ENCODE results near the gene INHA. TPM values are rescaled to one million over a fixed set of nuclear protein-coding genes. Genes with fewer than 3 reads are reported as not detected.

Gene INHA
- polyA plus RNA-seq, 1 of the 3 experiments (the other 2 are of a cell fraction) = 1.2 TPM

- TF ChIP-seq IRF3 (IDR thresholded peaks at IDR 0.05; ENCODE audit: low read depth, low read length) (no peak), SMC3 (IDR thresholded peaks at IDR 0.05; ENCODE audit: low read depth, low read length) (no peak)
Observed at GRCh38 chr2:219608399-219608964, 36.4 kb downstream of the INHA start (continued).

GRCh38 chr2:219609149-219609750, 37.1 kb downstream of the INHA start:
- Histone ChIP-seq H3K9me2 (no peaks in the 10 kb centered on the region), H3K9me3 (no peaks in the 10 kb centered on the region), H3F3A (replicated peaks; ENCODE audit: insufficient read depth) (no peaks in the 10 kb centered on the region), H3K4me1 (ENCODE audit: control insufficient read depth in 1 of 2, insufficient read depth in 2 of 2, low read depth in 1 of 2, low read length in 1 of 2) (peaks cover 0 to 9% of the 10 kb centered on the region in 2 experiments; a peak in 1 of 4 replicates), H3K36me3 (replicated peaks in 1 of 2; ENCODE audit: control insufficient read depth in 1 of 2, insufficient read depth in 2 of 2, low read length in 1 of 2) (peaks cover 0 to 48% of the 10 kb centered on the region in 2 experiments), H3K4me2 (no peak overlapping the region), H3K27ac (ENCODE audit: low read depth in 2 of 2, low read length in 1 of 2) (no peak overlapping the region), H2AFZ (ENCODE audit: low read depth) (no peak overlapping the region), H3K4me3 (ENCODE audit: low read depth in 2 of 2, low read length in 1 of 2) (no peak overlapping the region), H3K27me3 (ENCODE audit: insufficient read depth) (no peaks in the 10 kb centered on the region), H3K9ac (no peak overlapping the region), H3K79me2 (ENCODE audit: insufficient read depth) (no peaks in the 10 kb centered on the region), H4K20me1 (ENCODE audit: insufficient read depth) (no peaks in the 10 kb centered on the region)
- WGBS (ENCODE audit: low lambda C conversion rate) = 96% methylated on average over 11 of the region's 13 CpGs
- TF ChIP-seq ELF1 (IDR thresholded peaks at IDR 0.05) (no peak), GABPA (IDR thresholded peaks at IDR 0.05; ENCODE audit: low read depth) (no peak), EP300 (IDR thresholded peaks at IDR 0.05; ENCODE audit: borderline replicate concordance in 1 of 2, low read depth in 1 of 2, low read length in 1 of 2) (no peak), REST (IDR thresholded peaks at IDR 0.05; ENCODE audit: low read depth, low read length) (no peak), GATA2 (CRISPR knock-in tag; IDR thresholded peaks at IDR 0.05) (no peak)
- no peak for DNase-seq
- ChIA-PET CTCF (interaction anchor here (0.9 kb wide), 1 partner anchor 33 kb away, joined by 3 read pairs; no protein-coding TSS in a partner anchor), POLR2A (no interaction called here)

- H3K79me2 ChIP-seq (ENCODE audit: insufficient read depth) = no peaks in the 10 kb centered on the region
- peaks cover 0 to 9% of the 10 kb centered on the region in 2 experiments; a peak in 1 of 4 replicates for H3K4me1 ChIP-seq (ENCODE audit: control insufficient read depth in 1 of 2, insufficient read depth in 2 of 2, low read depth in 1 of 2, low read length in 1 of 2)
- H3K9ac ChIP-seq = no peak overlapping the region
- no peak overlapping the region for H3K27ac ChIP-seq (ENCODE audit: low read depth in 2 of 2, low read length in 1 of 2)
- H3K9me2 ChIP-seq = no peaks in the 10 kb centered on the region
- H3K36me3 ChIP-seq (replicated peaks in 1 of 2; ENCODE audit: control insufficient read depth in 1 of 2, insufficient read depth in 2 of 2, low read length in 1 of 2) = peaks cover 0 to 53% of the 10 kb centered on the region in 2 experiments
- H4K20me1 ChIP-seq (ENCODE audit: insufficient read depth) = no peaks in the 10 kb centered on the region
- WGBS (ENCODE audit: low lambda C conversion rate) = 96% methylated on average over 5 of the region's 9 CpGs
- ChIA-PET CTCF (interaction anchor here (1.0 to 1.4 kb wide), 2 partner anchors 10 to 70 kb away, joined by 3 read pairs; no protein-coding TSS in a partner anchor), POLR2A (no interaction called here)
- no peak overlapping the region for H3K4me2 ChIP-seq
- H3K27me3 ChIP-seq (ENCODE audit: insufficient read depth) = no peaks in the 10 kb centered on the region
- H2AFZ ChIP-seq (ENCODE audit: low read depth) = no peak overlapping the region
- no peak for DNase-seq
- no peaks in the 10 kb centered on the region for H3K9me3 ChIP-seq
- H3K4me3 ChIP-seq (ENCODE audit: low read depth in 2 of 2, low read length in 1 of 2) = no peak overlapping the region
- H3F3A ChIP-seq (replicated peaks; ENCODE audit: insufficient read depth) = no peaks in the 10 kb centered on the region
- no peak for TF ChIP-seq POLR2AphosphoS5 (IDR thresholded peaks at IDR 0.05; ENCODE audit: low read depth, low read length)
- TF ChIP-seq YY1 (IDR thresholded peaks at IDR 0.05; ENCODE audit: low read depth) = no peak
- no peak for TF ChIP-seq FOXJ3 (CRISPR knock-in tag; IDR thresholded peaks at IDR 0.05)
- no peak for TF ChIP-seq SIN3A (IDR thresholded peaks at IDR 0.05; ENCODE audit: borderline replicate concordance, low read depth, low read length)
- no peak for TF ChIP-seq CTCF (IDR thresholded peaks at IDR 0.05)
- no peak for TF ChIP-seq ZBTB33 (IDR thresholded peaks at IDR 0.05; ENCODE audit: borderline replicate concordance, low read depth)
- TF ChIP-seq FOXM1 (IDR thresholded peaks at IDR 0.05; ENCODE audit: low read depth) = no peak
- no peak for TF ChIP-seq MEF2A (IDR thresholded peaks at IDR 0.05; ENCODE audit: borderline replicate concordance, low read depth)
Observed at GRCh38 chr2:219611306-219611705, 39.2 kb downstream of the INHA start.
